HG02885 (cell line): Measurements from ENCODE around the gene SMAD5.

Experiments used
- ATAC-seq: cut with Tn5 transposase; IDR thresholded peaks from one replicate; pipeline ENCODE4 v1.9.1; 2021; ENCODE audit warnings: mild to moderate bottlenecking; ENCODE audit not compliant: unreplicated experiment, poor library complexity

Gene SMAD5

DNA sequence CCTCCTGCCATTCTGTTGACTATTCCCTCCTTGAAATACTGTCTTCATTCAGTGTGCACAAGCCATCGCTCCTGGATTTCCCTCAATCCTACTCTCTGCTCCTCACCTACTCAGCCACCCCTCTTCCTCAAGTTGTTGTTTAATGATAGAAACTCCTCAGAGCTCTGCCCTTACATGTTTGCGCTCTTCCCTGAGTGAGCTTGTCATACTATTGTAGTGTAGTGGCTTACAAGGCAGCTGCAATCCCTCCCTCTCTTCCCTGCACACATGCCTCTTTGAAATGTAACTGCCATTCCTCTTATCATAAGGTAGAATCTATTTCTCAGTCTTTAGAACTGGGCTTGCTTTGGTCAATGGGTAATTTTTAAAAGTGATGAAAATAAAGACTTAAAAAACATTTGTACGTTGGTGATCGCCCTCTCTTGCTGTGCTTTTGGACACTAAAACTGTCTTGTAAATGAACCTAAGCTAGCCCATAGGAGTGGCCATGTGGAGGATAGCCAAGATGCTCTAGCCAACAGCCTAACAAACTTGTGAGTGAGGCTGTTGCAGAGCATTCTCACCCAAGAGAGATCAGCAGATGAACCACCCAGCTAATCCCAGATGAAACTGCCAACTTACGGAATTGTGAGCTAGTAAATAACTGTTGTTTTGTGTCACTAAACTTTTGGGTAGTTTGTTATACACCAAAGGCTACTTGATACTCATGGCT, 18.1 kb upstream of the SMAD5 start:
- no peak for ATAC-seq

DNA sequence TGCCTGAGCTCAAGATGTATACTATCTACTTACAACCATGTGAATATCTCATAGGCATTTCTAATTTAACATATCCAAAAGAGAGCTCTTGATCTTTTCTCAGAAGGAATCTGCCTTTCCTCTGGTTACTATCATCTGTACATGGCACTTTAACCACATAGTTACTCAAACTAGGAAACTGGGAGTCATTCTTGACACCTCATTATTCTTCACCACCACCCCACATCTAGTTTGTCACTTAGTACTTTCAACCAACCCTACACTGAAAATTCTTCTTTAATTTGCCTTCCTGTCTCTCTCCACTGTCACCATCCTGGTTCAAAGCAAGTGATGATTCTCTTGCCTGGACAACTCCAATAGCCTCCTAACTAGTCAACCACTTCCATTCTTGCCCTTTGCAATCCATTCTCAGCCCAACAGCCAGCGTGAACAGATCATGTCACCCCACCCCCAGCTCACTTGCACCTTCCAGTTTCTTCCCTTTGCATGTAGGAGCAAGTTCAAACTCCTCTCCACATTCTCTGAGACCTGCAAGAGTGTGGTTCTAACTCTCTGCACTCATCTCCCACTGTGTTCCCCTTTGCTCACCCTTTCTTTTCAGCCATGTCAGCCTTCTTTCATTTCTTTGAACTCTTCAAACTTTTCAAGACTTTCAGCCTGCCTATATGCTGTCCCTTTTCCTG, 17.3 kb upstream of the SMAD5 start:
- no peak for ATAC-seq

DNA sequence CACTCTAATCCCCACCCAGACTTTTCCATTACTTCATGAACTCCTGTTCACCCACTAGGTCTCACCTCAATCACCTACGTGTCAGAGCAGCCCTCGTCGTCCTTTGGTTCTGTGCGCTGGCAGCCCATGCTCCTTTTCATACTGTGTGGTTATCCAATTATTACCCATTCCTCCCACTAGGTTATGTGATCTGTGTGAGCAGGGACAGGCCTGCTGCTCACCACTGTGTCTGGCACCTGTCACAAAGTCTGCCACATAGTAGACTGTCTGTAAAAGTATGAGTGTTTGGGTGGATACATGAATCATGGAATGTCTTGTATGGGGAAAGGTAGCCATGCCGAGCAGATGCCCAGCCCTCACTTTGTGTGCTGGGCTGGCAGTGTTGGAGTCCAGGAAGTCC, 12.1 kb upstream of the SMAD5 start:
- no peak for ATAC-seq

DNA sequence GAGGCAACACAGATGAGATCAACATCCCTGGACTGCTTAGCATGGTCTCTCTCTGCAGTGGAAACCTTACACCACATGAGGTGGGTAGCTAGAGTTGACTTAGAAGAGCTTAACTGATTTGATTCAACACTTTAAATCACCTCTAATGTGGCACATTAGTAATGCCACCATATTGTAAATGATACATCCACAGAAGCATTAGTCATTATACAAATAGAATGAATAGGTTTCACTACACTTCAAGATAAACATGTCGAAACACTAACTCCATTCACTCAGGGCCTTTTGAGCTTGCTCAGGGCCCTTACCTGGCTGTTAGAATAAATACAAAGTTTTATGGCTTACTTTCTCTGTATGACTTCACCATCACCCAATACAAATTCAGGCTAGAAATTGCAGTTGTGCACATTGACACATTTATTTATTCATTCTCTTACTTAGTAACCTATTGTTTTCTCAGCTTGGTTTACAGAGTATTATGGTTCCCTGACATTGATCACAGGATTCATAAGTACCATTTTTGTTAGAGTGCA, 9.3 kb upstream of the SMAD5 start:
- no peak for ATAC-seq

DNA sequence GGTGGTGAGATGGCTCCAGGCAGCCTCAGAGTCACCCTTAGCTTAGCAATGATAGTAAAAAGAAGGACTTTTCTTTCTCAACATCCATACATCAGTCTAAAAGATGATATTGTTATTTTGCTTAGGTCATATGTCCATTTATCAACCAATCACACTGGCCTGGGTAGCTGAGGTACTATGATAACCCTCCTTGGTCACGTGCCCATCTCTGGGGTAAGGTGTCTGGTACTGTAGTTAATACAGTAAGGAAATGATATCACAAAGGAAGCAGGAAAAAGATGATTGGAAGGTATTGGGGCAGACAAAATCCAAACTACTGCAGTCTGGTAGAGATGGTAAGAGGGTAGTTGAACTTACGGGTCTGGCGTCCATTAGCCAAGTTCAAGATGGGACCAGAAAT, 5.1 kb upstream of the SMAD5 start:
- no peak for ATAC-seq

DNA sequence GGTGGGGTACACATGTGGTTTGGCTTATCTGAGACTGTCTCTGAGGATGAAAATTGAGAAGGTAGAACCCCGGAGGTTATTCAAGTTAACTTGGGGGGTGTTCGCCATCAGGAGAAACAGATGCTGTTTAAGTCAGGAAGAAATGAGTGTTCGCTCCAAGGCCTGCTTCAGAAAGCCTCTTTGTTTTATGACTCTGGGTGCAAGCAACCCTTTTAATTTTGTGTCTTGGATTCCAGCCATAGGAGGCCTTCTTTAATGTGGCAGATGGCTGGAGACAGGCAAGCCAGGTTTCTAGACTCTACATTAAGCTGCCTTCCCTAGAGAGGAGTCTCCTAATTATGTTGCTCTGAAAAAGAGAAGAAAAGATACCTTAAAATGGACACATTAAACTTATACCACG, 4.2 kb upstream of the SMAD5 start:
- no peak for ATAC-seq

DNA sequence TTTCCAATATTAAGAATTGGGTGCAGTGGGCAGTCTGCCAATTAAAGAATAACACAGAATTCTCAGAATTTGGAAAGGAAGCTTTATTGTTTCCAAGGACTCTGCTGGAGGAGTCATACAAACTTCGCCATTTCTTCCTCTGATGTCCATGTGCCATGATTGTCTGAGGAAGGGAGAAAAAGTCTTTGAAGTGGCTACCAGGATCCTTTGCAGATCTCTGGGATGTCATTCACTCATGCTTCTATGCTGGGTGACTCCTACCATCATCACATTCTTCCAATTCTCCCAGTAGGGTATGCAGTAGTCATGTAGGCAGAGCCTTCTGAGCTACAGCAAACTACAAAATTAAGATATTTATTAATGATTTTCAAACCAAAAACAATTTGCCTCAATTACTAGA, 3.2 kb upstream of the SMAD5 start:
- ATAC-seq, result no peak

DNA sequence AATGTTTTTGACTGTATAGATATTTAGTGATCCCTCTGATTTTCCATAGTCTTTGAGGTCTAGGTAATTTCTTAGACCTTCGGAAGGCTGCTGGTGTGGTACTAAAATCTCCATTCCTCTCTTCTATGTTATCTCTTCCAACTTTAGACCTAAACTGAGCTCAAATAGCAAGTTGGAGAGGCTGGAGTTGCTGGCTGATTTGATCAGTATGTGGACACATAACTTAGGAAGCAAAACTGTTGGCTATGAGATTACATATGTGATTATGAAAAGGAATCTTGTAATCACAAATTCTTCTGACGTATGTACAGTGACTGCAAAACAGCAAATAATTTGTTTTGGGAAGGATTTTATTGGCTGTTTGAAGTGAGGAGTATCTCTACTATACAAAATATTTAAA, 2.1 kb upstream of the SMAD5 start:
- no peak for ATAC-seq

DNA sequence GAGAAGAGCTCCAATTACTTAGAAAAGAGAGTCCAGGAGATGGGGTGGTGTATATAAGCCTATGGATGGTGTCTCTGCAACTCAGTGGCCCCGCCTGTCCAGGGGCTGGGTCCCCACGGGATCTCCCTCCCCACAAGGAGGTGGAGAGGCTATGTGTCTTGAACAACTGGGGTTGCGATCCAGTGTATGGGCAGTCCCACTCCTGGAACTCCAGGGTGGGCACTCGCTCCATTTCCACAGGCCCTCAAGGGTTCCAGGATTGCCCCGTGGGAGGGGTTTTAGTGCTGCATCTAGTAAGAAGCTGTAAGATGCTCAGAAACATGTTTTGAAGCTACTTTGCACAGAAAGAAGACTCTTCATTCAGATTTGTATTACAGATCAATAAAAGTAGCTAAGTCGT, 558 bp upstream of the SMAD5 start:
- ATAC-seq, result peak; percentile 14

DNA sequence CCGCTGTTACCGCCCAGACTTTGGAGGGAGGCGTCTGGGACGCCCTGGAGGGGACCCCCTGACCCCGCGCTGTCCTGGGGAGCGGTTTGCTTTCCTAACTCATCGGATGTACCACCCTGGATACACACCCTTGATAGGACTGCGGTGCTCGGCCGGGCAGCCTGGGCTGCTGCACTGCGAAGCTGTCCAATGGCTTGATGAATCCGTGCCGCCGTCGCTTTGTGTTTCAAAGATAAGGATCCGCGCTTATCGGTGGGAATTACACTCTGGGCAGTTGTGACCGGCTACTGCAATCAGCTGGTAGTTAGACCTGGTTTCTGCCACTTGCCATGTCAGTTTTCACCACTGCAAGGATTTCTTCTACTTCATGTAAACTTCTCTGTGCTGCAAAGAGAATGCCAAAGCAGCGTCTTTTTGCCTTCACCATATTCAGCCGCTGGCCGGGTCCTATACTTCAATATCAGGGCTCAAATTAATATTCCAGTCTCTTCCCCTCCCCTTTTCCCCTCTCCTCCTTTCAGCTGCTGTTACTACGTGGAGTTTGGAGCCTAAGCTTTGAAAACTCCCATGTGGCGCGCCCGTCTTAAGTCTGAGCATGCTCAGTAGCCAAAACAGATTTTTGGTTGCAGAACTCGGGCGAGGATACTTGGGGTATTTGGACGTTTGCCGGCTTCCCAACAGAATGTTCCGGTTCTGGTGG, 727 bp downstream of the SMAD5 start:
- ATAC-seq, result peak; percentile 34

DNA sequence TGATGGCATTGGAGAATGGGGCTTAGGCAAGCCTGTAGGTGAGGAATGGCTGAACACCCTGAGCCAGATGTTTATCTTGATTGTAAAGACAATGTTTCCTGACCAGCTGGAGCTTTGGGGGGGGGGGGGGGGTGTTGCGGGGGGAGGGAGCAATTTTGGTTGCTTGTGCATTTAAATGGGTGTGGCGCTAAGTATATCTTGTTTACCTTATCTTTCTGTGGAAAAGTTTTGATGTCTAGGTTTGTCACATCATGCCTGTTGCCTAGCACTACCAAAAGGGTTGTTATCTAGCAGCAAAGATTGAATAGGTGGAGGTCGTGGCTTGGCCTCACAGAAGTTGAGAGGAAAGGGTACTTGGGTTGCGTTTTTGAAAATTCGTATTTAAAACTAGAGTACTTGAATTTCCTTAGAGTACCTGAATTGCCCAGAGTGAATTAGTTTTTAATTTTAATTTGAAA, 1.3 kb downstream of the SMAD5 start:
- ATAC-seq, result no peak

DNA sequence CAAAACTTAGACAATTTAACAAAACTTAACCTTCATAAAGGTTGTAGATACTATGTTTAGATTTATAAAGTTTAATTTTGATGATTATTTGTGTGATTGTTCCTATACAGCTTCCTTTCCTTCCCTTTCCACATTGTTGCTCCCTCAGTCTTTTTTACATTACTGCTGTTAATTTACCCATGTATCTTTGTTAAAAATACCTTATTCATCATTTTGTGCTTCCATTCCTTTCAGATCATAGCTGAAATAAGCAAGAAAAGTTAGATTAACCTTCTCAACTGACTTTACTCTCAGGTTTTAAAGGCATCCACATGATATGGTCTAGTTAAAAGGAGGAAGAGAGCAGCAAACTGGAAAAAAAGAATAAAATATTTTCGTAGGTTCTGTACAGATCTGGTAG, 2.0 kb downstream of the SMAD5 start:
- no peak for ATAC-seq

DNA sequence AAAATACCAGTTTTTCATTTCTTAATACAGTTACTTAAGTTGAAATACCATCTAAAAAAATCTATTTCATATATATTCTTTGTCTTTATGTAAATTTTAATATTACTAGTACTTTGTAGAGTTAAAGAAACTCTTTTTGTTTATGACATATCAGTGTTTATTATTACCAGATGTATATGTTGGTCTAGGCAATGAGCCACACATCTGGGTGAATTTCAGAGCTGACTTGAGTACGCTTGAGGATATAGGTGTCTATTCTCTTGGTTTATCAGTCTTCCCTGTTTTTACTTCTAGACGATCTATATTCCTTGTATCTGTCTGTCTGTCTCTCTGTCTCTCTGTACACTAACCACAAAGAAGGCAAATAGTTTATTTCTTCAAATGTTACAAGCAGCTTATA, 2.9 kb downstream of the SMAD5 start:
- ATAC-seq, result no peak

DNA sequence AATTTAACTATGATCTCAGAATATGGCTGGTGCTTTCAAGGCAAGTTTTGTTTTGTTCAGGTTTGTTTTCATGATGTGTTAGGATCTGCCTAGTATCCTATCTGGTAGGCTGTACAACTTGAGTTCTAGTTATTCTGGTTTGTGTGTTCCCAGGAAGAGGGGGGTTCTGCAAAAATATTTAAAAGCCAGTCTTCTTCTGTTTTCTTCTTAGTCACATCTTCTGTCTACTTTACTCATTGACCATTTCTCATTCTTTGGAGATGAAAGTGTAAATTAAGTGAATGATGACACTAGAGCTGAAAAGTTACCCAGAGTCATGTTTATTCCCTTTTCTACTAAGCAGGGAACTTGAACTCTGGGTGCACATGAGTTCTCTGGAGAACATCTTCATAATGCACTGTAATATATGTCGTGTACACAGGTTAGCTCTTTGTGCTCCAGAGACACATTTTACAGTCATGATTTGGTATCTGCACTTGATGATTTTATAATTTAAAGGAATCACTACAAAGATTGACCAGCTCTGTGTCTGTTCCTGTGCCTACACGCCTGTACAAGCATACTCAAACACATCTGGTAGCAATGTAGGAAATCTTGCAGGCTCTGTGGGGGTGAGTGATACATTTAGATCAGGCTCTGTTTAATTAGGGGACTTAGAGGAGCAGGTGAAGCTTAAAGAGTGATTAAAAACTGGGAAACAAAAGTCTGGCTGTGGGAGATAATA, 5.0 kb downstream of the SMAD5 start:
- ATAC-seq, result no peak

DNA sequence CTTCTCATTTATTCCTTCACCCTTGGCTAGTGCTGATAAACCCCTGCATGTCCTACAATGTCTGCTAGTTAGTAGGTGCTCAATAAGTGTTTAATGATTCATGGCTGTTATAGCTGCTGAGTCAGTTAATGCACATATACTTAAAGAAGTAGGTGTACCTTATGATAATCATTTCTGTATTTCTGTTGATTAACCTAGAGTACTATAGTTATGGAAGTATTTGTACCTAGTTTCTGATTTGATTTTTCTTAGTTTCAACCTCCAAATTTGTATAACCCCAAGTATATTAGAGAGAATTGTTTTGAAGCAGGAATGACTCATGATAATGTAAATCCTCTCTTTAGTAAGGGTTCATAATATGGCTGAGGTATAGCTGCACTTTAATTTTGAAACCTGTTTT, 8.9 kb downstream of the SMAD5 start:
- ATAC-seq, result peak; percentile 78

DNA sequence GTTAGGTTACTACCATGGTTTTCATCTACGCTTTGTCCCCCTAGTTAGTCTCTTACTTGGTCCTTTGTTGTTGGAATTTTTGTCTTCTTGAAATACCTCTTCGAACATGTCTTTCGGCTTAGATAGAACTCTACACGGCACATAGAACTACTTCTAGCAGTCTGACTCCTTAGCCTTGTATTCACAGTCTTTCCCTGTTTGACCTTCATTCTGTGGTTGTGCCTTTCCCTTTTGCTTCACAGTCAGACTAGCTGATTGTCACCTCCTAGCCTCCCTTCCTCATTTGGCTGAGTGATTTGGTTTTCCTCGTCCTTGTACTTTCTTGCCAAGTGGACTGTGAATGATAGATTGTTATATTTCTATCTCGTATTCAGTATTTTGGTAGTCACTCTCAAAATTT, 10.7 kb downstream of the SMAD5 start:
- ATAC-seq, result no peak

DNA sequence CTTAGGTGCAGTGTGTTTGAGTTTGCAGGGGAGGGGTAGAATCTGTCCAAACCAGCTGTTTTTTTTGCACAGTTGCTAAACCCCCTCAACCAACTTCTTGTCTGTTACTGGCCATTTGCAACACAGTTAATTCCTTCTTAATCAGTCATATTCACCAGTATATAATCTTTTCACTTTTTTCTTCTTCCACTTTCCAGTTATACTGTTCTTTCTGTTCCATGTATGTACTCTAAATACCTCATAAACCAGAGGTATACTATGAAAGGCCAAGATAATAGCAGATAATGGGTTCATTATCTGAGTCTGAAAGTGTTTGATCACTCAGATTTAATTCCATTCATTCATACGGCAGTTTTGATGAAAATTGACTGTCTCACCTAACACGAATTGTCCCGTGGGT, 11.1 kb downstream of the SMAD5 start:
- ATAC-seq, result no peak

DNA sequence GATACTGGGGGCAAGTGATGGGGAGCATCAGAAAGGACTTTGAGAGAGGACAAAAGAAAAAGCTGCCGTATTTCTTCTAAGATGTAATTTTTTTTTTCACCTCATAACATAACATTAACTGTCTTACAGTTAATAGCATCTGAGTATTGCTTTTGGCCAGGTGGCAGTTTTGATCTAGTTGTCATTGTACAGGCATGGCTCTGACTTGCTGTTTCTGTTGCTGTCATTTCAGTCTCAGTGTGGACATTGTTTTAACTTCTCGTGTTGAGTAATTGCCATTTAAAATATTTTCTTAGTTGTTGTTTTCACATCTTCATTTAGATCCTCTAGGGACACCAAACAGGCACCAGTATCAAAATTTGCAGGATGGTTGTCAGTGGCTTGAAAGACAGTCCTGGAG, 12.4 kb downstream of the SMAD5 start:
- peak; percentile 75 for ATAC-seq

DNA sequence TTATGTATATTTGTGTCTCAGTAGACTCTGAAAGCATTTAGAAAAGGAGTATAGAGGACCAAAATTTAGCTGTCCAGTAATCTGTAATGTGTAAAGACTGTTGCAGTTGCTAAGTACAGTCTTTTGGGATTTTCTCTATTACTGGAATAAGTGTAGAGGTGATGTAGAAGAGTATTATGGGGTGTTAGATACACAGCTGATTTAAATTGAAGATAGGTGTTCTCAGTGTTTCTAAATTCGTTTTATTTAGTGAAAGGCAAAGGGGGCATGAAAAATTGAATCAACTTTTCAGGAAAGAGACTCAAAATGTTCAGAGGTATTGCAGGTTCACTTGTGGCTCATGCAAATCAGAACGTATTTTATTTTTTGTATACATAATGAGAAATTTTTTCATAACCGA, 13.6 kb downstream of the SMAD5 start:
- no peak for ATAC-seq

DNA sequence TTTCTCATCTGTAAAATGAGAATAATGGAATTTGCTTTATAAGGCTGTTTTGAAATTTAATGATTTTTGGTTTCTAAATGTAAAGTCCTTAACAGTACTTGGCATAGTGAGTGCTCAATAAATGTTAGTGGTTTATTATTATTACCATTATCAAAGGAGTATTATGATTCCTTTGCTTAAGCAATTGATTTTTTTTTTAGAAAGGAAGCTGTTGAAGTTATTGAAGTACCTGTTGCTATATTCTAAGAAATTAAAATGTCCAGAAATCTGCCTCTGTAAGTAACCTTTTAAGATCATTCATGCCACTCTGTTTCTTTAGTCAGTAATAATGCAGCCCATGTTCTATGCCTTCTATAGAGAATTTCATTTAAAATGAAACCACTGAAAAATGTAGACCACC, 15.0 kb downstream of the SMAD5 start:
- ATAC-seq, result no peak

DNA sequence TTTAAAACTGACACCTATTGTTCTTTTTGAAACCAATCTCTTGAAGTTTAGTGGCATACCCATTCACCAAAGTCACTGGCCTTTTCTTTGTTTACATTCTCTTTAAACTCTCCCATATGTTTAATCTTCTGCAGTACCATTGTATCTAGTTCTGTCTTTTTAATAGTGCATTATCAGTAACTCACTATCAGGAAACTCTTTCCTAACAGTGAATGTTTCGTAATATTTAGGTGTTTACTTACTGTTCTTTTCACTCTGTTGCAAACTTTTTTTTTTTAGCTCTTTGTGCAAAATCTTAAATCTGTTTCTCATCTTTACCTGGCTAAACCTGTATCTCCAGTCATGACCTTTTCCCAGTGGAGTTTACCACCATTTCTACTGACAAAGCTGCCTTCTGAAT, 17.2 kb downstream of the SMAD5 start:
- ATAC-seq, result no peak
